ENCODE results near the gene KCNQ5.

KCNQ5 gene

DNA sequence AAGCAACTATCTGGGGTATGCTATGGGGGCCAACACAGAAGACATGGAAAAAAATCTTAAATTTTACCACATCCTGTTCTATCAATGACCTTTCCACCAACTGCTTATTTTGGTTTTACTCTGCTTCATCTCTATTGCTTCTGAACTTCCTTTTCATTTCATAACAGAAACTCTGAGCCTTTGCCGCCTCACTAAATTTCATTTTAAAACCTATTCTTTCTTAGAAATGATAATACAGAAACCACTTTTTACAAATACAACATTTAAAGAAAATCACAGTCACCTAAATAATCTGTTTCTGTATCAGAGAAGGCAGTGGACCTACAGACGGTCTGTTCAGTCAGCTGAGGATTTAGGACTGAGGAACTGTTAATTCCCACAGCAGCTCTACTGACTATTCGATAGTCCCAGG, 117.5 kb downstream of the KCNQ5 start:
- no peak for DNase-seq (ENCODE audit: low read depth, low spot score)
- no peaks in the 10 kb centered on the region for H3K4me1 ChIP-seq (ENCODE audit: control insufficient read depth, insufficient read depth, low read length)
- H3K9me3 ChIP-seq (ENCODE audit: control insufficient read depth, insufficient read depth, low read length), result no peaks in the 10 kb centered on the region
- H3K27ac ChIP-seq (ENCODE audit: low read length), result no peak overlapping the region
- 100% methylated on average over 1 of the region's 3 CpGs for WGBS (ENCODE audit: insufficient coverage, insufficient read length)
- H3K27me3 ChIP-seq (ENCODE audit: control insufficient read depth, insufficient read depth, low read length), result no peaks in the 10 kb centered on the region
- no peaks in the 10 kb centered on the region for H3K36me3 ChIP-seq (ENCODE audit: control insufficient read depth, insufficient read depth, low read length)
- no peak overlapping the region for H3K4me3 ChIP-seq (ENCODE audit: low read length)

DNA sequence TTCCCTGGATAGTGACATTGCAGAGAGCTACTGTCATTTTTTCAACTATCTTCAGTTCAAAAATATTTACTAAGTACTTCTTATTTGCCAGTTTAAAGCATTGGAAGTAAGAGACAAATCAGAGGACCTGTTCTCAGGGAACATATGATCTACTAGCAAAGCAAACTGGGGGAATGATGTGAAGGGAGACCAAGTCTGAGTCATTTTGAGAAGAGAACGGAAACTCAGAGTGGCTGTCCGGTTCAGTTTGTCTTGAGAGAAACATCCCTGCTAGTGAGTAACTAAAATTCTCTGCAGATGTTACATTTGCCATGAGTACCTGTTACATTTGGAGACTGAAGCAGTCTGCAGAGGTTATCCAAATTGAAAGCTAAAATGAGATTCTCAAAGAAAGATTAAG, 118.3 kb downstream of the KCNQ5 start:
- Histone ChIP-seq H3K27ac (ENCODE audit: low read length) (no peak overlapping the region), H3K27me3 (ENCODE audit: control insufficient read depth, insufficient read depth, low read length) (no peaks in the 10 kb centered on the region), H3K9me3 (ENCODE audit: control insufficient read depth, insufficient read depth, low read length) (no peaks in the 10 kb centered on the region), H3K36me3 (ENCODE audit: control insufficient read depth, insufficient read depth, low read length) (no peaks in the 10 kb centered on the region), H3K4me3 (ENCODE audit: low read length) (no peak overlapping the region), H3K4me1 (ENCODE audit: control insufficient read depth, insufficient read depth, low read length) (no peaks in the 10 kb centered on the region)
- no CpG with 5 or more reads among the region's 2 CpGs for WGBS (ENCODE audit: insufficient coverage, insufficient read length)
- no peak for DNase-seq (ENCODE audit: low read depth, low spot score)

DNA sequence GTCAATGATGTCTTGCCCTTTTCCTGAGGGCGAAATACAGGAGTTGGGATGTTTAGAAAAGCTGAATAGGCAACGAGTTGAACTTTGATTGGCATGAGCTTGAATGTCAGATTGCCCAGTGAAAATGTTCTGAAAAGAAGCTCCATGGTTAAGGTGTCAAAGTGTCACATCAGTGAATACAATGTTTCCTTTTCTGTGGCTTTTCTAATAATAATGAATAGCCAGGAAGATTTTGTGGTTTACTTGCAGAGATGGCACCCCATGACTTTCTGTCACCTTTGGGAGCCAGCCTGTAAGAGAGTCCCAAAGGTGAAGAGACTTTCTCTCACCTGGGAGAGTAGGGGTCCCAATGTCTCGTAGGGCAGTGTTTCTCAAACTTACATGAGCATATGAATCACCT, 119.2 kb downstream of the KCNQ5 start:
- Histone ChIP-seq H3K4me3 (ENCODE audit: low read length) (no peak overlapping the region), H3K36me3 (ENCODE audit: control insufficient read depth, insufficient read depth, low read length) (no peaks in the 10 kb centered on the region), H3K27me3 (ENCODE audit: control insufficient read depth, insufficient read depth, low read length) (no peaks in the 10 kb centered on the region), H3K27ac (ENCODE audit: low read length) (no peak overlapping the region), H3K4me1 (ENCODE audit: control insufficient read depth, insufficient read depth, low read length) (no peaks in the 10 kb centered on the region), H3K9me3 (ENCODE audit: control insufficient read depth, insufficient read depth, low read length) (no peaks in the 10 kb centered on the region)
- no peak for DNase-seq (ENCODE audit: low read depth, low spot score)
- WGBS (ENCODE audit: insufficient coverage, insufficient read length), result no CpG with 5 or more reads among the region's 3 CpGs

DNA sequence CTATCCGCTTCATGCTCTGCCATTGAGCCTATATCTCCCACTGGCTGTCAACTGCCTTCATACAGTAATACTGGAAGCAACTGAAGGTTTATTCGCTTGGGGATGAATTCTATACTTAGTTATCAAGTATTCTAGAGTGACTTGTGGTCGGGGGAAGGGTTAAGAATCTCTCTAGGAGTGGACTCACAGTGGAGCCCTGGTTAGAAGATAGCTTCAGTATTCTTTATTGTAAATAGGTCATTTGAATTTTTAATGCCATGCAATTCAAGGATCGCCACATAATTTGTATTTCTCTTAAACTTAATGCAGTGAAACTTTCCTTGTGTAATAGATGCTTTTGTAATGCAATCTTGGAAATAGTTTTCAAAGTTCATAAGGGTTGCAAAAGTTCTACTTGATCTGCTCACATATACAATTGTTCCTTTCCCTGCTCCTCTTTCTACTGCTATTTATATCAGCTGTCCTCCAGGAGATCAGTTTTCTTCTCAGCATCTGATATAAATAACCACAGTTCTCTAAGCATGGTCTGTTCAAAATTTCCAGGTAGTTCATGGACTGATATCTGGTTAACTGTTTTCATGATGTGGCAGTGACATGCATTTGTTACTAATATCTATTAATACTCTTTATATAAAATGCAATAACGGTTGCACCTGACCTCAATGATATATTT, 120.3 kb downstream of the KCNQ5 start:
- no CpG with 5 or more reads among the region's 5 CpGs for WGBS (ENCODE audit: insufficient coverage, insufficient read length)
- Histone ChIP-seq H3K4me3 (ENCODE audit: low read length) (no peak overlapping the region), H3K4me1 (ENCODE audit: control insufficient read depth, insufficient read depth, low read length) (no peaks in the 10 kb centered on the region), H3K9me3 (ENCODE audit: control insufficient read depth, insufficient read depth, low read length) (no peaks in the 10 kb centered on the region), H3K27me3 (ENCODE audit: control insufficient read depth, insufficient read depth, low read length) (no peaks in the 10 kb centered on the region), H3K36me3 (ENCODE audit: control insufficient read depth, insufficient read depth, low read length) (no peaks in the 10 kb centered on the region), H3K27ac (ENCODE audit: low read length) (no peak overlapping the region)
- DNase-seq (ENCODE audit: low read depth, low spot score), result no peak

DNA sequence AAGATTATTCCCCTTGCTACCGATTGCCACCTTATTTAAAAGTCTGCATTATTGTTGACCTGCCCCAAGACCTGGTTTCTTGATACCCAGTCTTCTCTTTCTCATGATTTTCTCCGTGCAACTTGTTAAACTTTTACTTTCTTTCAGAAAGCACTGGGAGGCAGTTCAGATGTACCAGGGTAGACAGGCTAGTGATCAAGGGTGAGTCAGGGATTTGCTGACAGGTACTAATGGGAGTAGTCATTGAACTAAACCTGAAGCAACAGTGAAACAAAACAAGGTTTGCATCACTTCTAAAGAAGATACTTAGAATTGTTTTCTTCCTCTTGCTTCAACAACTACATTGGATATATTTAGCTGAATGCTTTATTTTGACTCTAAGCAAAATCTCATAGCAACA, 124.4 kb downstream of the KCNQ5 start:
- no peaks in the 10 kb centered on the region for H3K36me3 ChIP-seq (ENCODE audit: control insufficient read depth, insufficient read depth, low read length)
- no peak for DNase-seq (ENCODE audit: low read depth, low spot score)
- H3K4me3 ChIP-seq (ENCODE audit: low read length), result no peak overlapping the region
- H3K27me3 ChIP-seq (ENCODE audit: control insufficient read depth, insufficient read depth, low read length), result no peaks in the 10 kb centered on the region
- H3K27ac ChIP-seq (ENCODE audit: low read length), result no peak overlapping the region
- no peaks in the 10 kb centered on the region for H3K4me1 ChIP-seq (ENCODE audit: control insufficient read depth, insufficient read depth, low read length)
- H3K9me3 ChIP-seq (ENCODE audit: control insufficient read depth, insufficient read depth, low read length), result no peaks in the 10 kb centered on the region
- no CpG with 5 or more reads among the region's 2 CpGs for WGBS (ENCODE audit: insufficient coverage, insufficient read length)

DNA sequence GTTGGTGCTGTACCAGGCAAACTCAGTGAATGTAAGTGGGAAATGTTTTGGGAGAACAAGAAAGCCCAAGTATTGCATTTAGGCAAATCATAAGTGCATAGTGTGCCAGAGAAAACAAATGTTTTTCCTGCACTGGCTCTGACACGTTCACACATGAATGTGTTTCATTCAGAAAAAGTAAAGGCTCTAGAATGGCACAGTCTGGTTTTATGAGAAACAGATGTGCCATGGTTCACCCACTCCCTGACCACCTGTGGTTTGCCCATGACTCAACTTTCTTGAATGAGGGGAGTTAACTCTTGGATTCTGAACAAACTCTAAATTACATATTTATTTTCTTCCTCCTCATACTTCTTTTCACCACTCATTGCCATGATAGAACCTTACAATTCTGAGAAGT, 126.9 kb downstream of the KCNQ5 start:
- Histone ChIP-seq H3K9me3 (ENCODE audit: control insufficient read depth, insufficient read depth, low read length) (no peaks in the 10 kb centered on the region), H3K4me3 (ENCODE audit: low read length) (no peak overlapping the region), H3K36me3 (ENCODE audit: control insufficient read depth, insufficient read depth, low read length) (no peaks in the 10 kb centered on the region), H3K4me1 (ENCODE audit: control insufficient read depth, insufficient read depth, low read length) (no peaks in the 10 kb centered on the region), H3K27me3 (ENCODE audit: control insufficient read depth, insufficient read depth, low read length) (no peaks in the 10 kb centered on the region), H3K27ac (ENCODE audit: low read length) (no peak overlapping the region)
- DNase-seq (ENCODE audit: low read depth, low spot score), result no peak
- no CpG with 5 or more reads among the region's 1 CpG for WGBS (ENCODE audit: insufficient coverage, insufficient read length)

DNA sequence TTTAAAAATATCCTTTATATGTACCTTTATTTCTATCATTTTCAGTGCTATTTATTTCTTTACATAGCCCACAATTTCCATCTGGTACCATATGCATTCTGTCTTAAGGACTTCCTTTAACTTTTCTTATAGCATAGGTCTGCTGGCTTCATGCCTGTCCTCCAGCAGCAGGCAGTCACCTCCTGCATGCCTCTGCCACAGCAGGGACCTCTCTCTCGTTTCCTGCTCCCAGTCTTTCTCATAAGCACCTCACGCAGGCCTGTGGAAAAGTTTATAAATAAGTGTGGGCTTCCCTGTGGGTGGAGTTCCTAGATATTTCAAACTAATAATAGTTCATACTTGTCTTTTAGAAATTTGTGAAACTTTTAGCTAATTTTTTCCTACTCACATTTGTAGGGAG, 133.9 kb downstream of the KCNQ5 start:
- no CpG with 5 or more reads among the region's 2 CpGs for WGBS (ENCODE audit: insufficient coverage, insufficient read length)
- Histone ChIP-seq H3K9me3 (ENCODE audit: control insufficient read depth, insufficient read depth, low read length) (no peaks in the 10 kb centered on the region), H3K27me3 (ENCODE audit: control insufficient read depth, insufficient read depth, low read length) (no peaks in the 10 kb centered on the region), H3K4me3 (ENCODE audit: low read length) (no peak overlapping the region), H3K4me1 (ENCODE audit: control insufficient read depth, insufficient read depth, low read length) (no peaks in the 10 kb centered on the region), H3K27ac (ENCODE audit: low read length) (no peak overlapping the region), H3K36me3 (ENCODE audit: control insufficient read depth, insufficient read depth, low read length) (no peaks in the 10 kb centered on the region)
- no peak for DNase-seq (ENCODE audit: low read depth, low spot score)

DNA sequence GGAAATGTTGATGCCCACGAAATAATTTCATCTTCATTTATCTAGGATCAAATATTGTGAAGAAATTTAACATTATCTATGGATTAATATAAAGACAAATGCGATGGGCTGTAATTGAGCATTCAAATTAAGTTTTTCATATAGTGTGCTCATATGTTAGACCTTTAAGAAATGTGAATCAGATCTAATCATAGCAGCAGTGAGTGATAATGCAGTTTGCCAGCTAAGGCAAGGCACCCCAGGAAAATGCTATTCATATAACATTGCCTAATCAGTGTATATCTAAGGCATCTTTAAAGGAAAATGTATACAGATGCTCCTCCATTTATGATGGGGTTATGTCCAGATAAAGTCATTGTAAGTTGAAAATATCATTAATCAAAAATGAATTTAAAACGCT, 135.2 kb downstream of the KCNQ5 start:
- no peak for DNase-seq (ENCODE audit: low read depth, low spot score)
- no CpG with 5 or more reads among the region's 3 CpGs for WGBS (ENCODE audit: insufficient coverage, insufficient read length)
- H3K4me3 ChIP-seq (ENCODE audit: low read length), result no peak overlapping the region
- H3K36me3 ChIP-seq (ENCODE audit: control insufficient read depth, insufficient read depth, low read length), result no peaks in the 10 kb centered on the region
- no peaks in the 10 kb centered on the region for H3K4me1 ChIP-seq (ENCODE audit: control insufficient read depth, insufficient read depth, low read length)
- H3K9me3 ChIP-seq (ENCODE audit: control insufficient read depth, insufficient read depth, low read length), result no peaks in the 10 kb centered on the region
- H3K27ac ChIP-seq (ENCODE audit: low read length), result no peak overlapping the region
- no peaks in the 10 kb centered on the region for H3K27me3 ChIP-seq (ENCODE audit: control insufficient read depth, insufficient read depth, low read length)

DNA sequence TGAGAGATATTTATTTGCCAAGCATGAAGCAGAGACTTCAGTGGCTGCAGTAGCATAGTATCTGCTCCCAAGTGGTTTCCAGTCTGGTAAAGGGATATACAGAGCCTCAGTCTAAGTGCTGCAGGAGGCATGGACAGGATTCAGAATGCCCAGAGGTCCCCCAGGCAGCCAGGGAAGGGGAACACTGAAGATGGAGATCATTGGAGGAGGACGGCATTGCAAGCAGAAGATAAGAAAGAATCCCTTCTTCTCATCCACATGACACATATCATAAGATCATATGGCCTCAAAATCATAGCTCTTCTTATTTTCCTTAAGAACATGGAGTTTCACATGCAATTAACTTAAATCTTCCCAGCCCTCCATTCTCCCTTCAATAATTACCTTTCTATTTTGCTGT, 136.1 kb downstream of the KCNQ5 start:
- Histone ChIP-seq H3K4me3 (ENCODE audit: low read length) (no peak overlapping the region), H3K9me3 (ENCODE audit: control insufficient read depth, insufficient read depth, low read length) (no peaks in the 10 kb centered on the region), H3K4me1 (ENCODE audit: control insufficient read depth, insufficient read depth, low read length) (no peaks in the 10 kb centered on the region), H3K27me3 (ENCODE audit: control insufficient read depth, insufficient read depth, low read length) (no peaks in the 10 kb centered on the region), H3K36me3 (ENCODE audit: control insufficient read depth, insufficient read depth, low read length) (no peaks in the 10 kb centered on the region), H3K27ac (ENCODE audit: low read length) (no peak overlapping the region)
- WGBS (ENCODE audit: insufficient coverage, insufficient read length), result no CpG with 5 or more reads among the region's 1 CpG
- no peak for DNase-seq (ENCODE audit: low read depth, low spot score)

DNA sequence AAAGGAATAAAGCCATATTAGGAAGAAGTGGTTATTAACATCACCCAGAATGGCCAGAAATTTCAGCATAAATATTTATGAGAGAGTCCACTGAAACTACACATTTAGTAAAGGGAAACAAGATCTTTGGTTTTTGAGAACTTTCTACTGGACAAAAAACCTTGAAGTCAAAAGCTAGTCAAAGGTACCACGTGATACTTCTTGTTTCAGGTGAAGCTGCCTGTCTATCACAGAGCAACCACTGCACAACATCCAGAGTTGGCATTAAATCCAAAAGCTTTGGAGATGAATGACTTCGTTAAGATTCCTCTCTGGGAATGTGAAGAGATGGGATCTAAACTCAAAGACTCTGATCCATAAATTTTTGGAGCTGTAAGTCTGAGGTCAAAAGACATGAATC, 137.0 kb downstream of the KCNQ5 start:
- Histone ChIP-seq H3K27me3 (ENCODE audit: control insufficient read depth, insufficient read depth, low read length) (no peaks in the 10 kb centered on the region), H3K9me3 (ENCODE audit: control insufficient read depth, insufficient read depth, low read length) (no peaks in the 10 kb centered on the region), H3K4me3 (ENCODE audit: low read length) (no peak overlapping the region), H3K36me3 (ENCODE audit: control insufficient read depth, insufficient read depth, low read length) (no peaks in the 10 kb centered on the region), H3K4me1 (ENCODE audit: control insufficient read depth, insufficient read depth, low read length) (no peaks in the 10 kb centered on the region), H3K27ac (ENCODE audit: low read length) (no peak overlapping the region)
- WGBS (ENCODE audit: insufficient coverage, insufficient read length), result no CpG with 5 or more reads among the region's 2 CpGs
- no peak for DNase-seq (ENCODE audit: low read depth, low spot score)

DNA sequence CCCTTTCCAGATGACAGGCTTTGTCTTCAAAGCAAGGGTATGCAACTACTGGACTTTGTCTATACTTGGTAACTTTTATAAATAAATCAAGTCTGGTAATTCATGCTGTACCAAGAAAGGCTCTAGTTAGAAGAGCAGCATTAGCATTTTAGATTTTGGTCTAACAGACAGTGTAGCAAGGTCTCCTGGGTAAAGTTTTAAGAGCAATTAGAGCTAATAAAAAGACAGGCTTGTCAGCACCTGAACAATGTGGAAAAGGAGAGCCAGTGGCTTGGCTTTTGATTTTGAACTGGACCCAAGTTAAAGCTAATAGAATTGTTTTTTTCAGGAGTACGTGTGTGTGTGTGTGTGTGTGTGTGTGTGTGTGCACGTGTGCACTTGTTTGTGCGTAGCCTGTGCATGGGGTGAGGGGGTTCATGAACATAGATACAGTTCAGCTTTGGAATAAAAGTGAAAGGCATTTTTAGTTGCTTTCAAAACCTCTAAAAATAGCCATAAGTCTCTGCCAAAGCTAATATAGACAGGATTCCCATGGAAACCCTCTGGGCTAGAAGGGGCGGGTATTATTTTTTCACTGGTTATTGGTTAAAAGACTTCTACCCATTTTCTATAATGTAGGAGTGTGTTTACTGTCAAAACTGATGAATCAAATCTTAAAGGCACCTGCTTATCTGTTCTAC, 138.4 kb downstream of the KCNQ5 start:
- WGBS (ENCODE audit: insufficient coverage, insufficient read length), result no CpG with 5 or more reads among the region's 4 CpGs
- H3K9me3 ChIP-seq (ENCODE audit: control insufficient read depth, insufficient read depth, low read length), result no peaks in the 10 kb centered on the region
- H3K27me3 ChIP-seq (ENCODE audit: control insufficient read depth, insufficient read depth, low read length), result no peaks in the 10 kb centered on the region
- no peaks in the 10 kb centered on the region for H3K36me3 ChIP-seq (ENCODE audit: control insufficient read depth, insufficient read depth, low read length)
- no peak overlapping the region for H3K27ac ChIP-seq (ENCODE audit: low read length)
- no peaks in the 10 kb centered on the region for H3K4me1 ChIP-seq (ENCODE audit: control insufficient read depth, insufficient read depth, low read length)
- DNase-seq (ENCODE audit: low read depth, low spot score), result no peak
- no peak overlapping the region for H3K4me3 ChIP-seq (ENCODE audit: low read length)

All from iPS DF 6.9 (cell line).